Measurements from ENCODE around the gene MUSTN1.

Gene MUSTN1

DNA sequence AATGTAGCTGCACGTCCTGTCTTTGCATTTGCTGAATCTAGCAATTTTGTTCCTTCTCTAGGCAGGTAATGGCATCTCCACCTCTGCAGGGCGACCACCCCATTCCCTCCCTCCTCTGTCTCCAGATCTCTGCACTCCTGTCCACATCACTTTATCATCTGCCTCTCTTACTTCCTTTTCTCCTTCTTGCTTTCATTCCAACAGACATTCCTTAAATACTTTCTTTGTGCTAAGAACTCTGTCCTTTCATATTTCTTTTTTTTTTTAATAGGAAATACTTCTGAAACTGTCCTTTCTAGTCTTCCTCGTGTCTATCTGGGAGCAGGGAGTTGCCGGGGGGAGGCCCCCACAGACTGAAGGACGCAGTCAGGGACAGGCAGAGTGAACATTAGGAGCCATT lies 33.0 kb downstream of the MUSTN1 start:
- no peak for DNase-seq (ENCODE audit: low read depth)

GRCh38 chr3:52800079-52800478 lies 34.7 kb downstream of the MUSTN1 start:
- no peak for DNase-seq (ENCODE audit: low read depth)

DNA sequence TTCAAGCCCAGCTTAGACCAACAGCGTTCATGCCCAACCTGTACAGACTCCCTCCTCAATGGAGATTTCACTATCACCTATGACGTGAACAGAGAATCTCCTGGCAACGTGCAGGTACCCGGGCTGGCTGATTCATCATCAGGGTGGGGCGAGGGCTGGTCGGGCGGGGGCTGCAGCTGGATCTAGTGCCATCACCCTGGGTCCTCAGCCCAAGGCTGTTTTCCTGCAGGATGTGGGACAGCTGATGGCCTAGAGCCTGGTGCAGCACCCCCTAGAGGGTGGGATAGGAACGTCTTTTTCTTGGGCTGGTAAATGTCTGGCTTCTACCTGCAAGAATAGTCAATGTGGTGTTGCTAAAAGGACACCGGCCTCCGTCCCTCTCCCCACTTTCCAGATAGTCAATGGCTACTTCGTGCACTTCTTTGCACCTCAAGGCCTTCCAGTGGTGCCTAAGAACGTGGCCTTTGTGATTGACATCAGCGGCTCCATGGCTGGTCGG lies 35.8 kb downstream of the MUSTN1 start:
- DNase-seq (ENCODE audit: low read depth), result no peak

- no peak for DNase-seq (ENCODE audit: low read depth)
Measured at GRCh38 chr3:52798376-52798977, 36.3 kb downstream of the MUSTN1 start.

GRCh38 chr3:52796411-52796810 lies 38.4 kb downstream of the MUSTN1 start:
- no peak for DNase-seq (ENCODE audit: low read depth)

DNA sequence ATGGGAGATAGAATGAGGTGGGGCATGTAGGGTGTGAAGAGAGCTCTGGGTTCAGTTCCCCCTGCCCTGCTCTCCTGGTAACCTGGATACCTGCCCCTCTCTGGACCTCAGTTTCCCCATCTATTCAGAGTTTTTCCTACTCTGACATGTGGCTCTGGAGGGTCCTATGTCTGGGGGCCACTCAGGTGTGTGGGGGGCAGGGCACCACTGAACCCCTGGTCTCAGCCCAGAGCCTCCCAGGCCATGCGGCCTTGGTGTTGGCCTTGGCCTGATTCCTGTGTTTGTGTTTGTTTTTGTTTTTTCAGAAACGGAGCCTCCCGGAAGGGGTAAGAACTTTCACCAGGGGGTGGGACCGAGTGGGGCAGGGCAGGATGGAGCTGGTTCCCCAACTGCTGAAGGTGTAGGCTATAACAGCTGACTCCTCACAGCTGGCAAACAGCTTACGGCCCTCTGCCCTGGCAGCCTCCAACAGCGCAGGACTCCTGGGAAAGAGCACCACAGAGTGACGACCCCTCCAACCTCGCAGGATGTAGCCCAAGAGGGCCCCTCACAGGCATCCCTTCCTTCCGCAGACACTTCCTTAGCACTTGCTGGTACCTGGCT lies 39.4 kb downstream of the MUSTN1 start:
- no peak for DNase-seq (ENCODE audit: low read depth)

DNA sequence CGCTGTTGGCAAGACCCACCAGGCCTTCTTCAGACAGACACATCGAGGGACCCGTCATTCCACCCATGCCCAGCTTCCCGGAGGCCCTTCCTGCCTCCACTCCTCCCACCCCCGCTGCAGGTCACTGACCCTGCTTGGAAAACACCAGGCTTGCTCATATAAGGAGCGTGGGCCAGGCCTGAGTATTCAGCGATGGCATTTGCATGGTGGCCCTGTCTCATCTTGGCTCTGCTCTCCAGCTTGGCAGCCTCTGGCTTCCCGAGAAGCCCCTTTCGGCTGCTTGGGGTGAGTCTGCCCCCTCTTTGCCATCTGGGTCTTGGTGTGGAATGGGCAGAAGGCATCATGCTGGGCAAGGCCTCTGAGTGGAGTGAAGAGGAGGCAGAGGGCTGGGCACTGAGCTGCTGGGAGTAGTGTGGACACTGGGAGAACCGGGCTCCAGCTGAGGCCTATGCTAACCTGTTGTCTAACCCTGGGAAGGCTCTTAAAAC lies 40.2 kb downstream of the MUSTN1 start, which contains the start of gene ITIH3:
Gene ITIH3 (plus strand): TSS at position 185 of the 488 bp plus-strand sequence. CDS start 8 bp downstream, at position 193.
- DNase-seq (ENCODE audit: low read depth), result no peak

DNA sequence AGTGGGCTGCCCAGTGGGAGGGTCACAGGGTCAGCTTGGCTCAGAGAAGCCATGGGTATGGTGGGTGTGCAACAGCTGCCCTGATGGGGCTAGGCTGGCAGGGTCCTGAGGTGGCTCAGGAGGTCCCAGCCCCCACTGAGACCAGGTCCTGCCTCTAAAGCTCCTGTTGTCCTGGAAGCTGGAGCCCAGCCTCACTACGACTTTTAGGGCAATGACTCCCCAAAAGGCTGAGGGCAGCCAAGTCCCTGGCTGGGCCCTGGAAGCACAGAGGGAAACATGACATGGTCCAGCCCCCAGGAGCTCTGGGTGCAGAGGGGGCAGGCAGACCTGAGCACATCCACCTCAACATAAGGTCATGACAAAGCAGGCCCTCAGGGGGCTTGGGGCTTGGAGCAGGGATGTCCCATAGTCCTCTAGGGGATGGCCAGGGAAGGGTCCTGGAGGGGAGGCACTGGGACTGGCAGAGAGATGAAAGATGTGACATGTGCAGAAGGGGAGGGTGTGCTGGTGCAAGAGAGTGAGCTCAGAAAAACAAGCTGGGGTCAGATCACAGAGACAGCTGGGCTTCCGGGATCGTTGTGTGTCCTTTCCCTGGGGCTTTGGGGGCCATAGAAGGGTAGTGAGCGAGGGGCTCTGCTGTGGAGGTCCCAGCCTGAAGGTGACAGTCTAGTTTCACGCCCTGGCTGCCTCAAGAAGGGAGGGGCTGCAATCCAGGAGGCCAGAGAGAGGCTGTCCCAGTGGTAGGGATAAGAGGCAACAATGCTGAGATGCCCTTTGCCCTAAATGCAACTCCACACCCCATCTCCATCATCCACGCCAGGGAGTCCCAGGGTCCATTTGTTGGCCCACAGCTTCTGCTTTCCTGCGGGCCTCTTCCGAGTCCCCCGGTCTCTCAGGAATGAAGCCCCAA lies 40.9 kb downstream of the MUSTN1 start:
- no peak for DNase-seq (ENCODE audit: low read depth)

DNA sequence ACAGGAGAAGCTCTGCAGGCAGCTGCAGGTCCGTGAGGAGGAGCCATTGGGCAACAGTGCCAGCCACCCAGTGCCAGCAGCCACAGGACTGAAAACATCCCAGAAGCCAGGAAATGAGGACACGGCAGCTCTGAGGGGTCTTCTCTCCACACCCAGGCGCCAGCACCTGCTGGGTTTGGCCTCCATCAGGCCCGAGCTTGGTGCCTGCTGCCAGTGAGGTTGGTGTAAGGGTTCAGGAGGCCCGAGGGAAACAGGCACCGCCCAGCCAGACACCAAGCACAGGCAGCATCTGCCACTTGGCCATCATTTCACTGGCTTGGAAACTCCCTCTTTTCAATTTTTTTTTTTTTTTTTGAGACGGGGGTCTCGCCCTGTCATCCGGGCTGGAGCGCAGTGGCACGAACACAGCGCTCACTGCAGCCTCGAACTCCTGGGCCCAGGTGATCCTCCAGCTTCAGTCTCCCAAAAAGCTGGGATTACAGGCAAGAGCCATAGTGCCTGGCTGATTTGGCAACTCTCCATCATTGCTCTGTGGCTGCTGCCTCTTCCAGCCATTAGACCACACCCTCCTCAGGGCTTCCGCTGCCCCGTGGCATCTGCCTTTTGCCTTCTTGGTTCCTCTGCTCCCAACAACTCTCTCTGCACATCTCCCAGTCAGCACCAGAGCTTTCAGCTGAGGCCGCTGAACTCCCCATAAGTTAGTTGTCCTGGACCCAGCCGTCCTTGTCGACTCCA lies 41.7 kb downstream of the MUSTN1 start:
- no peak for DNase-seq (ENCODE audit: low read depth)

DNA sequence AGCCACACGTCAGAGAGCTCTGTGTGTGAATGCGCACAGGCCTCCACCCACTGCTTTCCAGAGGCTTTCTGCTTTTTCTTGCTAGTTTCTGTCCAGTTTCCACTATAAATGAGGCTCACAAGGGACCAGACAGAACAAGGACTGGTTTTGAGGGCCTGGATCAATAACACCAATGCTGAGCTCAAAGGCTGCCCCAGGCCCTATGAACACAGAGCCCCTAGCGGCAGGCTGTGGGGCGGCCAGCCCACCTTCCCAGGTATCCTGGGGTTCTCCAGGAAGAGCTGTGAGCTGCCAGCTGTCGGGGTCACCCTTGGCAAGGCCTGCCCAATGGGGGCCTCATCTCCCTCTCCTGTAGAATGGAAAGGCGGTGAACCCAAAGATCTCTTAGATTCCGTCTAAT lies 42.4 kb downstream of the MUSTN1 start:
- DNase-seq (ENCODE audit: low read depth), result no peak

GRCh38 chr3:52791928-52792327 lies 42.9 kb downstream of the MUSTN1 start:
- no peak for DNase-seq (ENCODE audit: low read depth)

- no peak for DNase-seq (ENCODE audit: low read depth)
Measured at GRCh38 chr3:52791366-52791765, 43.5 kb downstream of the MUSTN1 start.

DNA sequence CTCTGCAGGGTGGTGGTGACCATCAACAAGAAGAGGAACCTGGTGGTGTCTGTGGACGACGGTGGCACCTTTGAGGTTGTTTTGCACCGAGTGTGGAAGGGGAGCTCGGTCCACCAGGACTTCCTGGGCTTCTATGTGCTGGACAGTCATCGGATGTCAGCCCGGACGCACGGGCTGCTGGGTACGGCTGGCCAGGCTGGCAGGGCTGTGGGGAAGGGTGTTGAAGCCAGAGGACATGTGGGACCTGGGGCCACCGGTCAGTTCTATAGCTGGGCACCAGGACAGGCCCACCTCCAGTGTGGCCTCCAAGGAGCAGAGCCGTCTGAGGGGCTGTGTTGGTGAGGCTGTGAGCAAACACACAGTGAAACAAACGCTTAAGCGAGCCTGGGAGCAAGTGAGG lies 44.1 kb downstream of the MUSTN1 start:
- DNase-seq (ENCODE audit: low read depth), result no peak

- no peak for DNase-seq (ENCODE audit: low read depth)
Measured at GRCh38 chr3:52790337-52790736, 44.5 kb downstream of the MUSTN1 start.

DNA sequence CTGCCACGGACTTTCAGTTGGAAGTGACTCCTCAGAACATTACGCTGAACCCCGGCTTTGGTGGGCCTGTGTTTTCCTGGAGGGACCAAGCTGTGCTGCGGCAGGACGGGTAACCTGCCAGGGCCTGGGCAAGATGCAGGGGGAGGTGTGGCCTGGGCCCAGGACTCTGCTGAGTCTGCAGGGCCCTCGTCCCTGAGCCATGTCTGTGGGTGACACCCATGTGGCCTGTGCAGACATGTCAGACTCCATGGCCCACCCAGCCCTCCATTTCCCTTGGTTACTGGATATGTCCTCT lies 45.1 kb downstream of the MUSTN1 start:
- no peak for DNase-seq (ENCODE audit: low read depth)

DNA sequence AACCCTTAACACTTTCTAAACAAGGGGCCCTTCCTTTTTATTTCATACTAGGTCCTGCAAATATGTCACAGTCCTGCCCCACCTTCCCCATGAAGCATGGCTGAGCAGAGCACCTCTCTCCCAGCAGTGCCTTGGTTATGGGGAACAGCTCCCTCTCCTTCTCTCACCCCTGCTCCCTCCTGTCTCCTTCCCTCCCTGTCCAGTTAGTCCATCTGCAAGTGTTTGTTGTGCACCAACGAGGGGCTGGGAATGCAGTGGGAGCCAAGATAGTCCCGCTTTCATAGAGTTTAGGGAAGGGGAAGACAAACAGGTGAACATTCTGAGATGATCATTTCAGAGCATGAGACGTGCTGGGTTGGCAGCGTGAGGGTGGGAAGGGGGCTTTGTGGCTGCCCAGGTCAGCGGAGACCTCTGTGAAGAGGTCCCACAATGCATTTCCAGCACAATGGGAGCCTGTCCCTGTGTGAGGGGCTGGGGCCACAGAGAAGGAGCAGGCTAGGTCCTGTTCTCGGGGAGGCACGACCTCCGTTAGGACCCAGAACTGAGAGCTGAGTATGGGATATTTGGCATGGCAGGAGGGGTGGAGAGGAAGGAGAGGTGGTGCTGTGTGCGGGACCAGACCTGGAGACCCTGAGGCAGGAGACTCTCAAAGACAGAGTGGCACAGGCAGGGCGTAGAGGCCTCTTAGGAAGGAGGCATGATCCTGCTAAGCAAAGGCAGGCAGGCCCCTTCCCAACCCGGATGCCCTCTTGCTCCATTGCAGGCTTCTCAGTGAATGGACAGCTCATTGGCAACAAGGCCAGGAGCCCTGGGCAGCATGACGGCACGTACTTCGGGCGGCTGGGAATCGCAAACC lies 45.7 kb downstream of the MUSTN1 start:
- no peak for DNase-seq (ENCODE audit: low read depth)

DNA sequence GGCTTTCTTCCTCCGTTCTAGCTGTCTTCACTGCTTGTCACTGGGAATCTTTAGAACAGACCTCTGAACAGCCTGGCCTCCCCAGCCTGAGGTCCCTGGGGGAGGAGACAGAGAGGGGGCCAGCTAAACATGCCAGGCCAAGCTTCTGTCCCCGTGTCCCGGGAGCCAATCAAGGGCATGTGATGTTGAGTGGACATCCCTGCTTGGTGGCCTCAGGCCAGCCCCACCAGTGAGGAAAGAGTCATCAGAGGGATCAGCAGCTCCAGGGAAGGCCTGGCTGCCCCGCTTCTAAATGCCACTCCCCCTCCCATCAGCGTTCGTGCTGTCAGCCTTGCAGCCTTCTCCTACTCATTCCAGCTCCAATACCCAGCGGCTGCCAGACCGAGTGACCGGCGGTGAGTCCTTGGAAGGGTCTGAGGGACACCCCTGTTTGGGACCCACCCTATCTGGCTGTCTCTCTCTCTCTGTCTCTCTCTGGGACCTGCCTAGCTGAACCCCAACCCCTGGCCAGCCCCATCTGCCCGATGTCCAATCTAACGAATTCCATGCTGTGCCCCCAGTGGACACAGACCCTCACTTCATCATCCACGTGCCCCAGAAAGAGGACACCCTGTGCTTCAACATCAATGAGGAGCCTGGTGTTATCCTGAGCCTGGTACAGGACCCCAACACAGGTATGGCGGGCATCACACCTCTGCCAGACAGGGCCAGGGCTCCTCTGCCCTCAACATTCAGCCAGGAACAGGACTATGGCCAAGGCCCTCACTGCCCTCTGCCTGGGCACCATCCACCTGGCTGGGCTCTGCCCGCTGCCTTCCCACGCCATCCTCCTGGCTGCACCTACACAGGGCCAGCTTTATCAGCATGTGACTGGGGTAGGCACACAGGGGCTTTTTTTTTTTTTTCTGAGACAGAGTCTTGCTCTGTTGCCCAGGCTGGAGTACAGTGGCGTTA lies 46.9 kb downstream of the MUSTN1 start:
- no peak for DNase-seq (ENCODE audit: low read depth)

DNA sequence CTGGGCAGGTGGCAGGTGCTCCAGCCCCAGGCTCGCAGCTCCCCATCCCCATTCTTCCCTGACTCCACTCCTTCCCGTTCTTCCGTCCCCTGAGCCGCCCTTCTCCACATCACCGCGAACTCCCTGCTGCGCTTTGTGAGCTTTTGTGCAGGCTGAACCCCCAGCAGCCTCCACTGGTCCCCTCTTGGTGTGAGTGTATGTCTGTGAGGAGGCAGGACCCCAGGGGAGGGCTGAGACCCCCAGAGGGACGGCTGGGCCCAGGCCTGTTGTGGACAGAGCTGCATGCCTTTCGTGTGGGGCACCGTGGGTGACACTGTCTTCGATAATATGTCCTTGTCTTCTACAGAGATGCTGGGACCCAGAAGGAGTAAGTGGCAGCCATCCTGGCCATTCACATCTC lies 47.6 kb downstream of the MUSTN1 start:
- no peak for DNase-seq (ENCODE audit: low read depth)

GRCh38 chr3:52786330-52787215 lies 48.2 kb downstream of the MUSTN1 start:
- no peak for DNase-seq (ENCODE audit: low read depth)
